ENCODE measurements around the gene ARID5B.

ARID5B gene

DNA sequence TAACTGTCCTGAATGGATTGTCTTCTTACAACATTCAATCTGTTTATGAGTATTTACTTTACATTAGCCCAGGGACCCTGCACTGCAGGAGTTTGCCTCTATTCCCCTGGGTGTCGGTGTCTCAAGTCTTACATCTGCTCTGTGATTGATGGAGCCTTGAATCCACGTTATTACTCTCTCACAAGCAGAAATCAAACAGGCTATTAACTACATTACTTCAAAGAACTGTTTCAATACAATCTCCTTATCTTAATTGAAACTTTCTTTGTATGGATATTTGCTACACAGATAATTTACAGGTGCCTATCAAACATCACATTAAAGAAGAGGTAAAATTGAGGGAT lies 3.1 kb upstream of the ARID5B start:
- H3K27ac ChIP-seq, result peak overlapping the region; percentile 61
- no peaks in the 10 kb centered on the region for H3K36me3 ChIP-seq (ENCODE audit: insufficient read depth)
- H3K4me3 ChIP-seq (IDR thresholded peaks at IDR 0.05; ENCODE audit: insufficient read depth, low read depth, low read length), result no peak overlapping the region
- peaks cover 27% of the 10 kb centered on the region for H3K4me1 ChIP-seq (ENCODE audit: low read depth, poor library complexity, severe bottlenecking)
- TF ChIP-seq, protein P1, sequence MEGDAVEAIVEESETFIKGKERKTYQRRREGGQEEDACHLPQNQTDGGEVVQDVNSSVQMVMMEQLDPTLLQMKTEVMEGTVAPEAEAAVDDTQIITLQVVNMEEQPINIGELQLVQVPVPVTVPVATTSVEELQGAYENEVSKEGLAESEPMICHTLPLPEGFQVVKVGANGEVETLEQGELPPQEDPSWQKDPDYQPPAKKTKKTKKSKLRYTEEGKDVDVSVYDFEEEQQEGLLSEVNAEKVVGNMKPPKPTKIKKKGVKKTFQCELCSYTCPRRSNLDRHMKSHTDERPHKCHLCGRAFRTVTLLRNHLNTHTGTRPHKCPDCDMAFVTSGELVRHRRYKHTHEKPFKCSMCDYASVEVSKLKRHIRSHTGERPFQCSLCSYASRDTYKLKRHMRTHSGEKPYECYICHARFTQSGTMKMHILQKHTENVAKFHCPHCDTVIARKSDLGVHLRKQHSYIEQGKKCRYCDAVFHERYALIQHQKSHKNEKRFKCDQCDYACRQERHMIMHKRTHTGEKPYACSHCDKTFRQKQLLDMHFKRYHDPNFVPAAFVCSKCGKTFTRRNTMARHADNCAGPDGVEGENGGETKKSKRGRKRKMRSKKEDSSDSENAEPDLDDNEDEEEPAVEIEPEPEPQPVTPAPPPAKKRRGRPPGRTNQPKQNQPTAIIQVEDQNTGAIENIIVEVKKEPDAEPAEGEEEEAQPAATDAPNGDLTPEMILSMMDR (conservative IDR thresholded peaks at IDR 0.05; ENCODE audit: low read depth, low read length), result no peak
- no peak overlapping the region; the same call in 1 of the 2 replicates for H3K9ac ChIP-seq
- no peaks in the 10 kb centered on the region for H3K79me2 ChIP-seq (ENCODE audit: insufficient read depth, low read depth)
- H4K20me1 ChIP-seq (ENCODE audit: insufficient read depth), result no peaks in the 10 kb centered on the region
- peak overlapping the region; percentile 97; the same call in 1 of the 2 replicates for H3K4me2 ChIP-seq
- H3K27me3 ChIP-seq (ENCODE audit: insufficient read depth, low read depth), result no peaks in the 10 kb centered on the region
- H2AFZ ChIP-seq (ENCODE audit: low read depth), result peak overlapping the region; percentile 82; the same call in 1 of the 2 replicates

DNA sequence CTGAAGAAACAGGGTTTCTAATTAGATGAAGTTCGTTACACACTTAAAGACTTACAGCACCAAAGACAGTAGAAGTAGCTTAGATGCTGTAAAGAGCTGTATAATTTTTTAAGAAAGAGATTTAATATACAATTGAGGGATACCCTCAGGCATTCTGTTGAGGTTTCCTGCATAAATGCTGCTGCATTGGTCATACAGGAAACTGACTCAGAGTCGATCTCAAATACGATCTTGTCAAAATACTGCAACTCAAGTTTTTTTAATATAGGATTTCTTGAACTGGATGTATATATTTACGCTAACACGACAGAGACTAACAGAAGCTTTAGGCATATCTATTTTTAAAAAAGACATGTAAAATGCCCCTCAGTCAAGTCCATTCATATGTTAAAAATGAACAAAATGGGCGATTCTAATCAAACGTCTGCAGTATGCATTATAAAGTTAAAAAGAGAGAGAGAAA lies 2.4 kb upstream of the ARID5B start:
- peak overlapping the region; percentile 85; the same call in 1 of the 2 replicates for H3K9ac ChIP-seq
- H3K27ac ChIP-seq, result peak overlapping the region; percentile 83
- H3K27me3 ChIP-seq (ENCODE audit: insufficient read depth, low read depth), result no peaks in the 10 kb centered on the region
- H3K79me2 ChIP-seq (ENCODE audit: insufficient read depth, low read depth), result no peaks in the 10 kb centered on the region
- no peak overlapping the region for H3K4me3 ChIP-seq (IDR thresholded peaks at IDR 0.05; ENCODE audit: insufficient read depth, low read depth, low read length)
- H3K4me1 ChIP-seq (ENCODE audit: low read depth, poor library complexity, severe bottlenecking), result peaks cover 29% of the 10 kb centered on the region
- H3K4me2 ChIP-seq, result peak overlapping the region; percentile 97
- H4K20me1 ChIP-seq (ENCODE audit: insufficient read depth), result no peaks in the 10 kb centered on the region
- H3K36me3 ChIP-seq (ENCODE audit: insufficient read depth), result no peaks in the 10 kb centered on the region
- TF ChIP-seq, protein P1 (conservative IDR thresholded peaks at IDR 0.05; ENCODE audit: low read depth, low read length), result no peak
- peak overlapping the region; percentile 82 for H2AFZ ChIP-seq (ENCODE audit: low read depth)

DNA sequence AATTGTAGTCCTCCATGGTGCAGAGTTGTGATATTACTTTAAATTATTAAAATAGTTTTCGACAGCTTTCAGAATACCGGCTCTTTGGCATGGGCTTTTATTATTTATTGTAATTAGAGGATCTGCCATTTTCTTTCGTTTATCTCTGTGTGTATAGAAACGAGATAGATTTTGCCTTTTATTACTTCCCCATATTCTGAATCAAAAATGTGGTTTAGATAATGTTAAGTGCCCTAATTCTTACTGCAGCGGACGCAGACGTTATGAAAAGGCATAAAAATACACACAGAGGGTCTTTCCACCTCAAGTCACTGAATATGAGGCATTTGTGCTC lies 1.9 kb upstream of the ARID5B start:
- H3K36me3 ChIP-seq (ENCODE audit: insufficient read depth), result no peaks in the 10 kb centered on the region
- TF ChIP-seq, protein P1 (conservative IDR thresholded peaks at IDR 0.05; ENCODE audit: low read depth, low read length), result no peak
- H3K4me3 ChIP-seq (IDR thresholded peaks at IDR 0.05; ENCODE audit: insufficient read depth, low read depth, low read length), result no peak overlapping the region
- H3K27me3 ChIP-seq (ENCODE audit: insufficient read depth, low read depth), result no peaks in the 10 kb centered on the region
- H4K20me1 ChIP-seq (ENCODE audit: insufficient read depth), result no peaks in the 10 kb centered on the region
- peak overlapping the region; percentile 97 for H3K4me2 ChIP-seq
- no peaks in the 10 kb centered on the region for H3K79me2 ChIP-seq (ENCODE audit: insufficient read depth, low read depth)
- peak overlapping the region; percentile 85; the same call in 1 of the 2 replicates for H3K9ac ChIP-seq
- H2AFZ ChIP-seq (ENCODE audit: low read depth), result peak overlapping the region; percentile 82
- peak overlapping the region; percentile 83 for H3K27ac ChIP-seq
- peaks cover 34% of the 10 kb centered on the region for H3K4me1 ChIP-seq (ENCODE audit: low read depth, poor library complexity, severe bottlenecking)

DNA sequence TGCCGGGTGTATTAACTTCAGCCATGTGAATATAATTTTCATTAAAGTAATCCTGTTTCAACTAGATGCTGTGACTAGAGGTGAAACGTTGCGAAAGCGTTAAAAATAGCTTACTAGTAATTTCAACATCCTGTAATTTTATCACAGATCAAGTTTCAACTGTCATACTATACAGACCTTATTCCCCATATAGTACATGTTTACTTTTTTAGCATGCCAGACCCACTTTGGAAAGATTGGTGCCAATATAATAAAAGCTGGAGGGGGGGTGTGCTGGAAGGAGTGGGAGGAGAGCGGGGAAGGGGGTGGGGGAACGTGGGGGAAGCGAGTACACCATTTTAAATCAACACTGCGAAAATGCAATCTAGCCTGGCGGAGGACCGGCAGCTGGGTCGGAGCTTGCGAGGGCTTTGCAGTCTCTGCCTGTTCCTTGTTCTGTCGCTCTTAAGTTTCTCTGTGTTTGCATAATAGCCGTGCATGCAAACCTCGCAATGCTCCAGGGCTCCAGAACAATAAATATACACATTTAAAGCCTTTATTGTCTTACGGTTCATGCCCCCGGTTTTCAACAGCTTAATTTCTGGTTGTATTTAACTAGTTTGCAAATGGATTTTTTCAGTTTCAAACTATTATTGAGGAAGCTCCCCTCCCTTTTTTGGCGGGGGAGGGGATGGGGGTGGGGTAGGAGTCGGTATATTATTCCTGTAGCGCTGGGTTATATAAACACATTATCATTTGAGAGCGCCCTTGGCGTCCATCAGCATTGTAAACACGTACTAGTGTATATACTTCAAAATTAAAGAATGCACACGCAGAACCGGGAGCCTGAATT lies 1.3 kb upstream of the ARID5B start:
- Histone ChIP-seq H3K36me3 (ENCODE audit: insufficient read depth) (no peaks in the 10 kb centered on the region), H3K79me2 (ENCODE audit: insufficient read depth, low read depth) (no peaks in the 10 kb centered on the region), H3K4me1 (ENCODE audit: low read depth, poor library complexity, severe bottlenecking) (peaks cover 40% of the 10 kb centered on the region), H3K4me3 (IDR thresholded peaks at IDR 0.05; ENCODE audit: insufficient read depth, low read depth, low read length) (peak overlapping the region; percentile 22), H3K27me3 (ENCODE audit: insufficient read depth, low read depth) (no peaks in the 10 kb centered on the region), H2AFZ (ENCODE audit: low read depth) (peak overlapping the region; percentile 82), H3K27ac (peak overlapping the region; percentile 83), H3K9ac (peak overlapping the region; percentile 85; the same call in 1 of the 2 replicates), H4K20me1 (ENCODE audit: insufficient read depth) (no peaks in the 10 kb centered on the region), H3K4me2 (peak overlapping the region; percentile 97)
- TF ChIP-seq, protein P1 (conservative IDR thresholded peaks at IDR 0.05; ENCODE audit: low read depth, low read length), result no peak
